Motor neuron (in vitro differentiated cells): ENCODE results near the gene SULT1C2. TPM values are rescaled to one million over a fixed set of nuclear protein-coding genes. Genes with fewer than 3 reads are reported as not detected.

Experiments used
- ATAC-seq, 8 experiments: fragments of 200-7000 bp; cut with Tn5 transposase; replicated peaks in 6 of 8; 2 replicates each; pipeline ENCODE4 v1.8.0; 2021; ENCODE audit warnings: mild to moderate bottlenecking in 8 of 8, moderate library complexity in 8 of 8
- H3K27ac ChIP-seq, 2 donors: fragments of 250-450 bp; sonication (Bioruptor Pico); 2 replicates each; pipeline ENCODE4 v1.9.0; 2021; ENCODE audit warnings: antibody characterized with exemption in 2 of 2, mild to moderate bottlenecking in 2 of 2, moderate library complexity in 1 of 2
- H3K4me1 ChIP-seq, 2 donors: fragments of 250-450 bp; sonication (Bioruptor Pico); replicated peaks in 1 of 2; 2 replicates each; pipeline ENCODE4 v1.6.1; 2021; ENCODE audit warnings: antibody characterized with exemption in 2 of 2, mild to moderate bottlenecking in 2 of 2, moderate library complexity in 1 of 2
- H3K4me3 ChIP-seq, 5 donors: fragments of 250-450 bp; sonication (Bioruptor Pico); 2 replicates each; pipeline ENCODE4 v1.9.0; 2021; ENCODE audit warnings: antibody characterized with exemption in 5 of 5, mild to moderate bottlenecking in 5 of 5, moderate library complexity in 4 of 5
- WGBS, 10 experiments: fragments of 450-650 bp; shearing (Covaris generic); methylation state at CpG; one replicate each; pipeline ENCODE4 v1.0.0; 2022; 5-methylcytosine and 5-hydroxymethylcytosine counted together
- in situ Hi-C, 9 experiments: fragments of 400-800 bp; cut with MboI; loops; one replicate each; pipeline ENCODE4 v1.15.0; 2021; ENCODE audit warnings: low sequenced_read_pairs in 9 of 9, low pct_unique_long_range_greater_than_20kb in 2 of 9; ENCODE audit not compliant: unreplicated experiment in 9 of 9
- total RNA-seq, 8 experiments: library from RNA; unstranded; fragments of 300-600 nt; gene quantifications; 2 replicates each; pipeline versions ENCODE4 v1.2.3 to v1.2.4, GENCODE V29; 2022

Gene SULT1C2
- 1 to 10 TPM in 4 of 8 experiments, under 1 TPM in 4; 0.21 to 6.6 (median 1.4) TPM for total RNA-seq

DNA sequence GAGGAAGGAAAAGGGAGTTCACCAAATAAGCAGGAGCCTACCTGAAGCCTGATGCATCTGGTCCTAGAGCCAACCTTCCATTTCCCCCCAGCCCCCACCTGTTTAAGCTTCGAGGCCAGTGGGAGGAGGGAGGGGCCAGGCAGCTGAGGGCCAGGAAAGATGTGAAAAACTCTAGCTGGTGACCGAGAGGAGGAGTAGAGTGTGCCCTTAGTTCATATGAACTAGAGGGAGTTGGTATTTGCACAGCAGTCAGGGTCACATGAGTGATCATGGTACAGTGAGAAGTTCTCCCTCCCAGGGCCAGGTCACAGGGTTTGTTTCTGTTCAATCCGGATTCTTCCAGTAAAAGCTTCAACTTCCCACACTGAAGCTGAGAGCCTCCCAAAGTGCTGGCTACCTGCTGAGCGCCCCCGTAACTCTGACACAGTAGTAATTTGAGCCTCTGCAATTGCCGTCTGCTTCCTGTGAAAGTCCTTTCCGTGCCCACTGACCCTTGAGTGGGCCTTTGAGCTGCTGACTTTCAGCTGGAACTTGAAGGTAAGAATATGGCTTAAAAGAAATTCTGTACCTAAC, at the start of gene SULT1C2:
Gene SULT1C2, plus strand, starts transcription at position 362 of the 573 bp plus-strand sequence. CDS start 4,773 bp downstream, outside the sequence.
- peak within 1 kb of the TSS in 1 of 5 donors; percentile 19 for H3K4me3 ChIP-seq
- WGBS, 10 experiments: 0 to 31% (median 25%) methylated on average over 1 to 6 of the region's 7 CpGs; no CpG with 5 or more reads in 3 of the 10 experiments
- in situ Hi-C loops: no loop called here
- H3K4me1 ChIP-seq: peaks cover 5 to 10% of the 10 kb centered on the region in 2 donors
- peak within 1 kb of the TSS in 1 of 2 donors; percentile 32 for H3K27ac ChIP-seq
- peak; percentile 66 to 99 (median 98) for ATAC-seq

DNA sequence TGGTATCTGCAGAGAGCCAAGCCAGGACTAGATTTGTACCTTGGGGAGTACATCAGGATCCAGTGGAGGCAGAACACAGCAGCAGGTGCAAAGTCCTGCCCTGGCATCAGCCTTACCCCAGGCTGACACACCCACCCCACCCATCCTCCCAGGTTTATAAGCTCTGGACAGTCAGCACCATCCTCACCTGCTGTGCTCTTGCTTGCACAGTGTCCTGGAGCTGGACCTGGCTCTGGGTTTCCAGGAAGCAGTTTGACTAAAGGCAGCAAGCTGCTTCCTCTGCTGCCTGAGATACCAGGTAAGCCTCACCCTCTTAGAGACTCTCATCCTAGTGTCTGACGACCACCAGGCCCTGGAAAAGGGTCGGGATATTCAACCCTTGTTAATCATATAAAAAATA, 48.9 kb upstream of the SULT1C2 start, which contains the start of gene SULT1C3:
Gene SULT1C3, plus strand, starts transcription at position 183 of the 400 bp plus-strand sequence. CDS start 7,227 bp downstream, outside the sequence.
- in situ Hi-C loops: no loop called here
- no peak within 1 kb of the TSS for H3K4me3 ChIP-seq
- ATAC-seq: no peak
- H3K27ac ChIP-seq: no peak within 1 kb of the TSS
- 0 to 81% (median 34%) methylated on average over 1 to 2 of the region's 2 CpGs; no CpG with 5 or more reads in 2 of the 10 experiments for WGBS, 10 experiments
- H3K4me1 ChIP-seq: no peaks in the 10 kb centered on the region

DNA sequence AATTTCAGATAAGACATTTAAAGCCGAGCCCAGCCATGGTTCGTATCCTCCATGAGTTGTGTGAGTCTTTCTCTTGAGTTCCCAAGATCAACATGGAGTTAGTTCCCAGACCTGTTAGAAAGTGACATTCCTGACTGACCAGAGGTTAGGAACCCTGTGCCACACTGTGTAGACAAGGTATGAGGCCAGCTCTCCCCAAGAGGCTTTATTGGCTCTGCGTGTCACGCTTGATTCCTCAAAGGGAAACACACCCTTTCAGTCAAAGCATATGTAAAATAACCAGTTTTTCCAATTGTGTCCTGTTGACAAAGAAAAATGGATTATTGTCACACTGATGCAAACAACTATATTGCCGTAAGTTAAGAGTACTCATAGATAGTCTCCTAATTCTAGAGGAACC, 47.7 kb upstream of the SULT1C2 start:
- Histone ChIP-seq H3K27ac (no peak overlapping the region), H3K4me3 (no peak overlapping the region), H3K4me1 (no peaks in the 10 kb centered on the region)
- in situ Hi-C loops: no loop called here
- 47 to 100% (median 93%) methylated on average over 1 to 5 of the region's 5 CpGs for WGBS, 10 experiments
- peak in 1 of 8 experiments; percentile 65 for ATAC-seq

DNA sequence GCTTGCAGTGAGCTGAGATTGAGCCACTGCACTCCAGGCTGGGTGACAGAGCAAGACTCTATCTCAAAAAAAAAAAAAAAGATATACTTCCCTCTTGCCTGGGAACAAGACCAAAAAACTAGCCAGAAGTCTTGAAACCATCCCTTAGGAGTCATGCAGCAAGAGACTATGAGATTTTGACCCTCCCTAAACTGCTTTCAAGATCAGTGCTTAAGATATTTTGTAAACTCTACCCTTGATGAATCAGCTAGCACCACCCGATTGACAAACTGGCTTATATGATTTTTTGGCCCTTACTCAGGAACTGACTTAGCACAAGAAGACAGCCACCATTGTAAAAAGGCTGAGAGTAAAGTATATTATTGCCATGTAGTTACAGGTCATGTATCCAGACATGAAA, 45.1 kb upstream of the SULT1C2 start:
- in situ Hi-C loops: no loop called here
- no peak overlapping the region for H3K27ac ChIP-seq
- H3K4me3 ChIP-seq: no peak overlapping the region
- WGBS, 10 experiments: 17 to 100% (median 80%) methylated on average over 1 of the region's 1 CpG; no CpG with 5 or more reads in 3 of the 10 experiments
- H3K4me1 ChIP-seq: no peaks in the 10 kb centered on the region
- ATAC-seq: peak in 2 of 8 experiments; percentile 82 to 93

DNA sequence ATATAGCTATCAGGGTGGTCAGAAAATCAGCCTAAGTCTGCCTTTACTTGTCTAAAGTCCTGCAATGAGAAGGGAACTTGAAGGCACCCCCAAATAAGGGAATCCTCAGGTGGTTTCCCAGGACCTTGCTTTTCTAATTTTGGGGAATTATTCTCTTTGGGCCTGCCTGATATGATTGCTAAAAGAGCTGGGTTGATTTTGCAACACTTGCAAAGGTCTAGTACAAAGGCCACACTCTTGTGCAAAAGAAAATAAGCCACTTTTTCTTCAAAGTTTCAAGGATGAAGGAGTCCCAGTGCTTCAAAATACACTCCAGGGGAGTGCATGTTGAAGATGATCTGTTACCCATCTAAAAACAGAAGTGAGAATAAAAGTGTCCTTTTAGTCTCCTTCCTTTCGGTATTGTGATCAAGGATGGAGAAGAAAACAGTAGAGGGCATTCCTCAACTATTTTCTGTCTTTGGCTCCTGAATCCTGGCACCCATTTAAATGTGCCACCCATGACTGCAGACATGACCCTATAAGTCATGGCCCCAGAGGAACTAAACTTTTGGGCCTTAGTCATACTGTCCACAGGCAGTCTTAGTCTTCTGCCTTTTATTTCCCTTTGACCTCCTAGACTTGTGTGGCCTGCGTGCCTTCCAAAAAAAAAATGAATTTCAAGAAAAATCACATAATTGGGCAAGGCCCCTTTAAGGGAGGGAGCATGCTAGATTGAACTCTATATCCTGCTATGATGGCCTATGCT, 43.9 kb upstream of the SULT1C2 start:
- Histone ChIP-seq H3K4me1 (no peaks in the 10 kb centered on the region), H3K4me3 (no peak overlapping the region), H3K27ac (no peak overlapping the region)
- WGBS, 10 experiments: 0 to 100% (median 67%) methylated on average over 1 to 2 of the region's 2 CpGs; no CpG with 5 or more reads in 1 of the 10 experiments
- ATAC-seq: no peak
- in situ Hi-C loops: no loop called here

DNA sequence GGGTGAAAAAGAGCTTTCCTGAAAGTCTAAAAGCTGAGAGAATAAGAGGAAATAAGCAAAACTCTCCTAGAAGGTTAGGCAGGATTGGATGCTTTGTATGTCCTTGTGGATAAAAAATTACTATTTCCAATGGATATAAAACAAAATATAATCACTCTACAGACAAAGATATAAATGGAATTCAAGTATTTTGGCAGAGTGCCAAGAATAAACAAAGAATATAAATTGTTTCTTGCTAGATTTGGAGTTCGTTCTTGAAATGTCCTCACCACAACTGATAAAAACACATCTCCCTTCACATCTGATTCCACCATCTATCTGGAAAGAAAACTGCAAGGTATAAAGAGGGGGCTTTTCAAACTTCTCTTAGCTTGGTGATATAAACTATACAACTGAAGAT, 35.6 kb upstream of the SULT1C2 start:
- Histone ChIP-seq H3K4me3 (no peak overlapping the region), H3K4me1 (no peaks in the 10 kb centered on the region), H3K27ac (no peak overlapping the region)
- in situ Hi-C loops: no loop called here
- whole genome bisulfite sequencing, 10 experiments: 22 to 88% (median 67%) methylated on average over 1 of the region's 1 CpG; no CpG with 5 or more reads in 1 of the 10 experiments
- ATAC-seq: no peak

DNA sequence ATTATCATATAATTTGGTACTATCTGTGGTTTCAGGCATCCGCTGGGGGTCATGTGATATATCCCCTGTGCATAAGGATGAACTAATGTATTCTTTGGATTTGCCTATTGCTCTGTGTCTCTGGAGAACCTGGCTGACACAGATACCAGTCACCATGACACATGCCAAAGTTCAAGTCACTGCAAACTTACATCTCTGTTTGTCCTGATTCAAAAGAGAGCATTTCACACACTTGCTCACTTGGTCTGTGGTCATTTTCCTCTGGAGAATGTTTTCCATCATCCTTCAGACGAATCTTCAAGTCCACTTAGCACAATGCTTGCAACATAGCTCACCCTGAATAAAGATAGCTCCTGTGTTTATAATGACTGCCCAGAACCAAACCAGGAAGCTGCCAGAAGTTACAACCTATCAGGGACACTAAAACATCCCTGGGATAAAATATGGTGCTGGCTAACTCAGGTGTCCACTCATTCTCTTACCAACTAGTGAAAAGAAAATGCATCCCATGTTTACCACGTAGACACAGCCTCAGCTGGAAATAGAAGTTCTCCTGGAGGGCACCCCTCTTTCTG, 30.9 kb upstream of the SULT1C2 start:
- Histone ChIP-seq H3K4me1 (no peaks in the 10 kb centered on the region), H3K27ac (no peak overlapping the region), H3K4me3 (no peak overlapping the region)
- in situ Hi-C loops: no loop called here
- ATAC-seq: no peak
- WGBS, 10 experiments: 18 to 100% (median 69%) methylated on average over 1 to 3 of the region's 3 CpGs; no CpG with 5 or more reads in 1 of the 10 experiments

DNA sequence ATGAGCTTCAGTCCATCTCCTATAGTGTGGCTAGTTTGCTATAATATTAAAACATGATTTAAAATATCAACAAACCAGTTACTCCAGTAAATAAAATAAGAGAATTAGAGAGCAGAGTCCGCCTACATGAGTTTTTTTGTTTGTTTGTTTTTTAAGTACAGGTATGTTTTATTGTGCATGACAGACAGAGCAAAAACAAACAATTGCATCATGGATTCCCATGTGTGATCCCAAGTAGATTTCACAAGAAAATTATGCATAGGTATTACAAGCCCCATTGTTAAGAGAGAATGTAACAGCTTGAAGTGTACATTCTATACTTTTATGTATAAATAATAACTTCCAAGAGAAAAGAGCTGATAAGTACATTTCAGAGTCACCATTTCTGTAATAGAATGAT, 27.9 kb upstream of the SULT1C2 start:
- no peak overlapping the region for H3K27ac ChIP-seq
- ATAC-seq: no peak
- in situ Hi-C loops: no loop called here
- H3K4me3 ChIP-seq: no peak overlapping the region
- no peaks in the 10 kb centered on the region for H3K4me1 ChIP-seq
- 10 to 100% (median 76%) methylated on average over 1 of the region's 1 CpG; no CpG with 5 or more reads in 2 of the 10 experiments for WGBS, 10 experiments

DNA sequence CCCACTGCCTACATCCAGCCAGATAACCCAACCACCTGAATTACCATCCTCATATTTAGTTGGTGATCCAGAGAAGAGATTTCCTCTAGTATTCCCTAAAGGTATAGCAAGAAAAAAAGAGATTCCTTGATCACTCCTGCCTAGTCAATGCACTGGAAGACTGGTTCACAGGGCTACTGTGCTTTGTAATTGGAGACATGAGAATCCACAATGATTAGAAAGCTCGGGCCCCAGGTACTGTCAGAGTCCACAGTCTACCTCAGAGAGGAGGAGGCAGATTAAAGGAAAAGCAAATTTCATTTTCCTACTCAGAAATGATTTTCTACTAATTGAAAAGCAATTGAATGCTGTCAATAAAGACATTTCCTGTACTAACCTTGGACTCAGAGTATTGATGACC, 26.7 kb upstream of the SULT1C2 start:
- WGBS, 10 experiments: 33 to 100% (median 73%) methylated on average over 1 of the region's 1 CpG; no CpG with 5 or more reads in 4 of the 10 experiments

DNA sequence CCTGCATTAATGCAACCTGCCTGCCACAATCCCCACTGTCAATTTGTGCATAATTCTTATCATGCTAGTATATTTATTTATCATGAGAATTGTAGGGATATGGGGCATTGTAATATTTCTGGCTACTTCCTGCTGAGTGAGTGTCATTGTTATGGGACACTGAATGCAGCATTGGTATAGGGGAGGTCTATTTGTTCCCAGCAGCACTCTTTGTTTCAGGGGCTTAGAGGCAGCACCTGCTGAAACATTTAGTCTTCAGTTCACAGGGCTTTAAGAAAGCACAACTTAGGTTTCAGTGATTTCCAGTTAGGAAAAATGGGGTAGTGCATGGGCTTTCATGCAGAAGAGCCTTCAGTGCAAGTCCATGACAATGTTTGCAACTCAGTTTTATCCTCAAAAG, 25.3 kb upstream of the SULT1C2 start:
- H3K4me1 ChIP-seq: no peaks in the 10 kb centered on the region
- ATAC-seq: no peak
- H3K27ac ChIP-seq: no peak overlapping the region
- in situ Hi-C loops: no loop called here
- H3K4me3 ChIP-seq: no peak overlapping the region

More for the DNA sequence above, 26.7 kb upstream of the SULT1C2 start:
- no peak overlapping the region for H3K4me3 ChIP-seq
- in situ Hi-C loops: no loop called here
- no peak for ATAC-seq
- no peaks in the 10 kb centered on the region for H3K4me1 ChIP-seq
- no peak overlapping the region for H3K27ac ChIP-seq

DNA sequence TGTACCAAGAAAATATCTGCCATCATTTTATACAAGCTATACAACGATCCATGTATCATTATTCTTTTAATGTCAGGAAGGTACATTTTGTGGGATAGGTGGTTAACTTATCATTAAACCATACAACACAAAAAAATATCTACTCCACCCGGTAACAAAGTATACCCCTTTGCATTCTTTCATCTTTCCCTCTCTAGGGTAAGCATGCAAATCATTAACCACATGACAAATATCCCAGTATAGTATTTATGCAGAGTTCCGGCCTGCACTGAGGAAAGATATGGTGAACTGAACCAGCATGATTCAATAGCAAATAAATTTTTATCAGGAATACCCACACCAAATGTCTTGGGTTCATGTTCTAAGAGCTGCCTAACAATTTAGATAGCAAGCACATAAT, 22.5 kb upstream of the SULT1C2 start:
- in situ Hi-C loops: no loop called here
- Histone ChIP-seq H3K4me3 (no peak overlapping the region), H3K4me1 (no peaks in the 10 kb centered on the region), H3K27ac (no peak overlapping the region)
- no peak for ATAC-seq
- 40 to 79% (median 64%) methylated on average over 1 to 3 of the region's 3 CpGs; no CpG with 5 or more reads in 1 of the 10 experiments for WGBS, 10 experiments

DNA sequence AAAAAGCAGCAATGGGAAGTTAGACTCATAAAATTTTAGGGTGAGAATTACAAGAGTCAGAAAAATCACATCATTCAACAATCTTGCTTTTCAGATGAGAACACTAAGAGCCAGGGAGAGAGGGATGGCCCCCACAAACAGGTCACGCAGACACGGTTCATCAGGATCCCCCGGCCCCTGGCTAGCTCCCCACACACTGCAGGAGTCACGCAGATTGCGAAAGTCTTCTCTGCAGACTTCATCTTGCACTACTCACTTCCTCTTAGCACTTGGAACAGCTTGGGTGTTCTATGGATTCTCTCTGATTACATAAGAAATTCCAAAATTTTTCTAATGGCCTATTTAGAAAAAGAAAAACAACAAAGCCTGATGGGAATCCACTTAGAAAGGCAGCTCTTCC, 21.6 kb upstream of the SULT1C2 start:
- peak in 1 of 8 experiments; percentile 17 for ATAC-seq
- in situ Hi-C loops: no loop called here
- 40 to 90% (median 77%) methylated on average over 1 to 5 of the region's 5 CpGs; no CpG with 5 or more reads in 3 of the 10 experiments for WGBS, 10 experiments
- Histone ChIP-seq H3K4me3 (no peak overlapping the region), H3K4me1 (no peaks in the 10 kb centered on the region), H3K27ac (no peak overlapping the region)

DNA sequence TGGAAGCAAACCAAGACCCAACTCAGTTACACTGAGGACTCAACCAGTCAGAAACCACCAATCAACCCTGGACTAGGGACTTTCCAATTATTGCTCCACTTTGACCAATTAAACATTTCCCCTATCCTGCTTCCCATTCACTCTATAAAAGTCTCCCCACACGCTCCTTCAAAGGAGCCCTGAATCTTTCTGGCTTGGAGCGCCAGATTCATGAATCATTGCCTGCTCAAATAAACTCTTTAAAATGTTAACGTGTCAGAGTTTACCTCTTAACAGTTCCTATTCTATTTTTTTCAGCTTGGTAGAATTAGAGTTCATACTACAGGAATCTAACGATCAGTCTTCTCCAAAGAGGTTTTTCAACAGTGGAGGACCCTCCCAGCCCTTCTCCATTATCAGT, 20.7 kb upstream of the SULT1C2 start:
- Histone ChIP-seq H3K4me1 (no peaks in the 10 kb centered on the region), H3K27ac (no peak overlapping the region), H3K4me3 (no peak overlapping the region)
- peak in 2 of 8 experiments; percentile 41 to 42 for ATAC-seq
- WGBS, 10 experiments: 0 to 68% (median 57%) methylated on average over 1 to 4 of the region's 4 CpGs; no CpG with 5 or more reads in 2 of the 10 experiments
- in situ Hi-C loops: no loop called here
